Left cardiac atrium (tissue), 2 donors: ENCODE data around the gene PPME1. TPM values are rescaled to one million over a fixed set of nuclear protein-coding genes. Genes with fewer than 3 reads are reported as not detected.

Experiments used
- total RNA-seq, 2 donors: library from RNA; stranded (reverse); fragmentation: NEBNext Ultra II Directional; extraction: Animal tissue kit (Norgen Biotek cat#: 25700); gene quantifications; one replicate each; pipeline ENCODE4 v1.2.1, GENCODE V29; 2021
- donor health status: DM: no; HTN: yes; CAD: no; lungs with severe emphysema.
- donor health status: DM: yes; HTN: yes; CAD: no.

Gene PPME1
- total RNA-seq, 2 donors from 2014 or later = 26.9 to 31.7 TPM

Other genes starting within 250 kb of the PPME1 start
- not detected for gene DNAJB13, start 220.3 kb upstream of the PPME1 start, total RNA-seq
- 10 to 100 TPM; 21.6 to 30.2 TPM for gene UCP2, start 188.4 kb upstream of the PPME1 start, total RNA-seq
- gene UCP3, start 162.2 kb upstream of the PPME1 start, total RNA-seq = 1 to 10 TPM; 1.1 to 2.2 TPM
- 10 to 100 TPM; 12.2 to 17.9 TPM for gene C2CD3, start 287 bp upstream of the PPME1 start, total RNA-seq
- under 1 TPM; 0.31 to 0.38 TPM for gene P4HA3, start 140.4 kb downstream of the PPME1 start, total RNA-seq
- 1 to 10 TPM; 3.1 to 3.3 TPM for gene PGM2L1, start 227.1 kb downstream of the PPME1 start, total RNA-seq